Muscle of leg (tissue), 11 donors: ENCODE measurements around the gene DEF6. TPM values are rescaled to one million over a fixed set of nuclear protein-coding genes. Genes with fewer than 3 reads are reported as not detected.

Experiments used
- DNase-seq: peaks from one replicate; pipeline ENCODE4 v3.0.0; 2013
- H3K27ac ChIP-seq: one replicate; pipeline ENCODE4 v1.5.1; 2013; ENCODE audit warnings: mild to moderate bottlenecking, low read length, control low read depth
- H3K27me3 ChIP-seq: one replicate; pipeline ENCODE4 v1.6.1; 2013; ENCODE audit warnings: low read length; ENCODE audit not compliant: control insufficient read depth, insufficient read depth
- H3K36me3 ChIP-seq: one replicate; pipeline ENCODE4 v1.6.1; 2013; ENCODE audit warnings: low read length; ENCODE audit not compliant: control insufficient read depth, insufficient read depth
- H3K4me1 ChIP-seq: one replicate; pipeline ENCODE4 v1.6.1; 2013; ENCODE audit warnings: low read length; ENCODE audit not compliant: control insufficient read depth, insufficient read depth
- H3K4me3 ChIP-seq: one replicate; pipeline ENCODE4 v1.5.1; 2013; ENCODE audit warnings: low read length, control low read depth
- H3K9me3 ChIP-seq: replicated peaks from 2 replicates; pipeline ENCODE4 v1.6.1; 2013; ENCODE audit warnings: low read depth, low read length; ENCODE audit not compliant: control insufficient read depth
- WGBS: methylation state at CpG from one replicate; pipeline ENCODE4 v1.1.5; 2013; ENCODE audit warnings: missing lambda C conversion rate; ENCODE audit not compliant: insufficient coverage; 5-methylcytosine and 5-hydroxymethylcytosine counted together
- polyA plus RNA-seq, 8 donors: library from polyadenylated mRNA; unstranded; fragments of 120-200 nt; gene quantifications; one replicate each; pipeline versions ENCODE4 v1.2.1 to v1.2.3, GENCODE V29; 2013; ENCODE audit warnings: inconsistent platforms in 1 of 8, low replicate concordance in 1 of 8; ENCODE audit not compliant: insufficient read length in 8 of 8, insufficient read depth in 1 of 8
- total RNA-seq: library from RNA; stranded (reverse); fragments of 120-200 nt; gene quantifications from one replicate; pipeline ENCODE4 v1.2.4, GENCODE V29; 2013

The DEF6 gene
- total and polyA plus RNA-seq, 9 donors, result 4.7 to 8.4 (median 6.1) TPM

DNA sequence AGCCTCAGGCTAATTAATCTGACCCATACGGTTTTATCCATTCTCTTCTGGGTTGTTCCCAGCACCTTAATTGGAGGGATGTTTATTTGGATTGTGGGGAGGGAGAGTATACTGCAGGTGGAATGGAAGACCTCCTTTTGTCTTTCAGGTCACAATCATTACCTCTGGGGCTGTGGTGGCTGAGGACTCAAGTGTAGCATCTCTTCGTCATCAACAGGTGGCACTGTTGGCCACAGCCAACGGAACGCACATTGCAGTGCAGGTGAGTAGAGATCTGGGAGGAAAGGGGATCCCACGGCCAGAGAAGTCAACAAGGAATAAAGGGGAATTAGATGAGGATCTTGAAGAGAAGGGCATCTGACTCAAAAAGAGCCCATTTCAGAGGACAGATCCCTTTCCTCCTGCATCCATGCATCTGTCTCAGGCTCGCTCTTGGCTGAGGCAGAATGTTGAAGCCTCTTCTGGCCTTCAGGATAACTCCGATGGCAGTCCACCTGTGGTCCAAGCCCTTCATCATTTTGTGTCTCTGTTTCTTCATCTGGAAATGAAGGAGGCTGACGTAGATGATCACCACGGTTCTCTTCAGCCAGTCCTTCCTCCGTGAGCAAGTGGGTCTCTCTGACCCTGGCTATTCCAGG, 3.2 kb upstream of the DEF6 start:
- H3K36me3 ChIP-seq, result peaks cover 69% of the 10 kb centered on the region
- H3K27ac ChIP-seq, result no peak overlapping the region
- no peak for DNase-seq
- 52% methylated on average over 8 of the region's 10 CpGs for WGBS
- H3K4me1 ChIP-seq, result peaks cover 18% of the 10 kb centered on the region
- no peaks in the 10 kb centered on the region for H3K27me3 ChIP-seq
- H3K4me3 ChIP-seq, result no peak overlapping the region
- no peaks in the 10 kb centered on the region for H3K9me3 ChIP-seq

DNA sequence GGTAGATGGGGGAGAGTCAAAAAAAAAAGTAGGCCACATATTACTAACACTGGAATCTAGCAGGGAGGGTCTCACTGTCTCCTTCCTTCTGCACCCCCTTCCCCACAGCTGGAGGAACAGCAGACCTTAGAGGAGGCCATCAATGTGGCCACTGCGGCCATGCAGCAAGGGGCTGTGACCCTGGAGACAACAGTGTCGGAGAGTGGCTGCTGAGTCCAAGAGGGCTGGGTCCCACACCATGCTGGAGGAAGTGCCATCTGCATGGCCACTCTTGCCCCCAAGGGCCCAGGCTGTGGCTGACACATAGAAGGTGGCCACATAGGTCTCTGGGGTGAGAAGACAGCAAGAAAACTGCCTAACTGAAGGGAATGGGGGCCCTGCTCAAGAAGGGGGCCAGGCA, 2.6 kb upstream of the DEF6 start:
- DNase-seq, result no peak
- WGBS, result 77% methylated on average over 2 of the region's 2 CpGs
- H3K4me3 ChIP-seq, result no peak overlapping the region
- peaks cover 63% of the 10 kb centered on the region for H3K36me3 ChIP-seq
- peaks cover 18% of the 10 kb centered on the region for H3K4me1 ChIP-seq
- no peaks in the 10 kb centered on the region for H3K9me3 ChIP-seq
- H3K27me3 ChIP-seq, result no peaks in the 10 kb centered on the region
- H3K27ac ChIP-seq, result no peak overlapping the region

GRCh38 chr6:35295521-35296315, 1.9 kb upstream of the DEF6 start:
- peaks cover 18% of the 10 kb centered on the region for H3K4me1 ChIP-seq
- no peak overlapping the region for H3K4me3 ChIP-seq
- 62% methylated on average over 2 of the region's 3 CpGs for WGBS
- H3K27ac ChIP-seq, result no peak overlapping the region
- DNase-seq, result no peak
- H3K27me3 ChIP-seq, result no peaks in the 10 kb centered on the region
- H3K9me3 ChIP-seq, result no peaks in the 10 kb centered on the region
- H3K36me3 ChIP-seq, result peaks cover 57% of the 10 kb centered on the region

DNA sequence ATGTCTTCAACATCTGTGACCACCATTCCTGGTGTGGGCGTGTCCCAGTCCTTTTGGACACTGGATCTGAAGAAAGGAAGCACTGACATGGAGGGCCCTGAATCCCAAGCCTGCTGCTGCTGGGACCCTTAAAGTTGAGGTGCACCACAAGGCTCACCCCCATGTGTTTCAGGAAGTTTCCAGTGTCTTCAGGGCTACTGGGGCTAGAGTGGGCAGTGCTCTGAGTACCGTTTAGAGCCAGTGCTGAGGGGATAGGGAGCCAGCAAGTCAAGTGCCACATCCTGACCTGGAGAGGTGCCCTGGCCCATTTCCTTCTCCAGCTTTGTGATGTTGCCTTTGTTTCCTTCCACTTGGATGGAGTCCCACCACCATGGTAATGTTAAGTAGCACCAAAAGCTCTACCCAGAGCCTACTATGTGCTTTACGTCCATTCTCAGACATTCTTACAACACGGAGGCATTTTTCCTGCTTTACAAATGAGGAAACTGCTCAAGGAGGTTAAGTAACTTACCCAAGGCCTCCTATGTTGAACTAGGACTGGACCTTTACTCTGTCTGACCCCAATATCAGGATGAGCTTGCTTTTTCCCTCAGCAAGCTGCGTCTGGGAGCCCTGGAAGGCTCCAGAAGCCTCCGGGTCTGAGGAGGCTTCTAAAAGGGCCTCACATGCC, 552 bp upstream of the DEF6 start:
- Histone ChIP-seq H3K4me1 (peaks cover 18% of the 10 kb centered on the region), H3K27ac (peak overlapping the region; percentile 60), H3K36me3 (peaks cover 43% of the 10 kb centered on the region), H3K27me3 (no peaks in the 10 kb centered on the region), H3K9me3 (no peaks in the 10 kb centered on the region), H3K4me3 (peak overlapping the region; percentile 59)
- 31% methylated on average over 6 of the region's 6 CpGs for WGBS
- no peak for DNase-seq

DNA sequence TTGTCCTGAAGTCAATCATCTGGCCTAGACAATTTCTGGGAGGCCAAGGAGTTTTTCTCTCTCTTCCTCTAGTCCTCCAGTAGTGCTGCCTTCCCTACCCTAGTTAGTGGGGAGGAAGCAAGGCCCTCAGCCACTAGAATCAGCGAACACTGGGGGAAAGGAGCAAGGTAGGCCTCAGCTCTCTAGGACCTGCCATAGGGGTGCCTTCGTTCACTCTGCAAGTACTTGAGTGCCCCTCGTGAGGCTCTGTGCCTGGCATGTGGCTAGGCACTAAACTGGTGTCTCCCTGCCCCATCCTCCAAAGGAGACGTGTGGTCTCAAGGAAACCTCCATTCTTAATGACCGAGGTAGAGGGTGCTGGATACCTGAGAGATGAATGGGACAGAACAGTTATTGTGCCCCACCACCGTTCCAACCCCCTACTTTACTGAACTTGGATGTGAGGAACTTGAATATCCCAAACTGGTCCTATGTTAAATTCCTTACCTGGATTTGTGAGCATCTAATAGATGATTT, 1.1 kb downstream of the DEF6 start:
- no peaks in the 10 kb centered on the region for H3K27me3 ChIP-seq
- H3K4me1 ChIP-seq, result peaks cover 18% of the 10 kb centered on the region
- DNase-seq, result no peak
- 88% methylated on average over 1 of the region's 6 CpGs for WGBS
- peaks cover 29% of the 10 kb centered on the region for H3K36me3 ChIP-seq
- H3K4me3 ChIP-seq, result peak overlapping the region; percentile 59
- peak overlapping the region; percentile 42 for H3K27ac ChIP-seq
- H3K9me3 ChIP-seq, result no peaks in the 10 kb centered on the region

GRCh38 chr6:35299674-35300073, 2.1 kb downstream of the DEF6 start:
- H3K9me3 ChIP-seq, result no peaks in the 10 kb centered on the region
- no peaks in the 10 kb centered on the region for H3K27me3 ChIP-seq
- H3K4me3 ChIP-seq, result peak overlapping the region; percentile 10
- no peak overlapping the region for H3K27ac ChIP-seq
- DNase-seq, result peak; percentile 55
- H3K36me3 ChIP-seq, result peaks cover 21% of the 10 kb centered on the region
- WGBS, result 80% methylated on average over 4 of the region's 4 CpGs
- peaks cover 18% of the 10 kb centered on the region for H3K4me1 ChIP-seq

GRCh38 chr6:35300848-35301247, 3.2 kb downstream of the DEF6 start:
- no peak overlapping the region for H3K27ac ChIP-seq
- no peak for DNase-seq
- H3K9me3 ChIP-seq, result no peaks in the 10 kb centered on the region
- no peak overlapping the region for H3K4me3 ChIP-seq
- no peaks in the 10 kb centered on the region for H3K27me3 ChIP-seq
- H3K4me1 ChIP-seq, result peaks cover 18% of the 10 kb centered on the region
- peaks cover 9% of the 10 kb centered on the region for H3K36me3 ChIP-seq

DNA sequence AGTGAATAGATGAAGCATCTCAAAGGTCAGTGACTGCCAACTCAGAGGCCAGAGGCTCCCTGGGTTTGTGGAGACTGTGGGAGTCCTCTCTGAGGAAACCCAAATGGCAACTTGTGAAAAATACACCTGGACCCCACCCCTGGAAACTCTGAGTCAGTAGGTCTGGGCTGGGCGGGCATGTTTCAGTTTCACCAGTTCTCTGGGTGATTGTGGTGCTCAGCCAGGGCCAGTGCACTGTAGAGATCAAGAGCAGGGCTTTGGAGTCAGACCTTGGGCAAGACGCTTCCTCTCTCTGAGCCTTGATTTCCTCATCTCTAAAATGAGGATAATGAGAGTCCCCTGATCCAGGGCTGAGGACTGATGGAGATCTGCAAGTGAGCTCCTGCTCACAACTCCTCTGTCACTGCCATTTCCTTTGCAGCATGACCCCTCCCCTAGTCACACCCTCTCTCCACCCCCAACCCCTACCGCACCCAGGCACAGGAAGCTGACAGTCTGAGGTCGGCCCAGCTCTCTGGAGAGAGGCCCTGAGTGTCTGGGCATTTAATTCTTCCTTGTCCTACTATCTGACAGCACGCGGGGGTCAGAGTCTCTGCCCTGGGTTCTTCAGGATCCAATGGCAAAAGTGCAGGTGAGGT, 5.1 kb downstream of the DEF6 start:
- no peak overlapping the region for H3K4me3 ChIP-seq
- H3K36me3 ChIP-seq, result no peaks in the 10 kb centered on the region
- WGBS, result 41% methylated on average over 4 of the region's 6 CpGs
- H3K27me3 ChIP-seq, result no peaks in the 10 kb centered on the region
- peak; percentile 31 for DNase-seq
- H3K4me1 ChIP-seq, result peaks cover 5% of the 10 kb centered on the region
- H3K27ac ChIP-seq, result no peak overlapping the region
- no peaks in the 10 kb centered on the region for H3K9me3 ChIP-seq

- H3K9me3 ChIP-seq, result no peaks in the 10 kb centered on the region
- no peaks in the 10 kb centered on the region for H3K36me3 ChIP-seq
- WGBS, result 80% methylated on average over 1 of the region's 1 CpG
- no peak for DNase-seq
- no peaks in the 10 kb centered on the region for H3K4me1 ChIP-seq
- no peak overlapping the region for H3K27ac ChIP-seq
- no peak overlapping the region for H3K4me3 ChIP-seq
- H3K27me3 ChIP-seq, result no peaks in the 10 kb centered on the region
Observed at GRCh38 chr6:35304299-35304698, 6.7 kb downstream of the DEF6 start.

DNA sequence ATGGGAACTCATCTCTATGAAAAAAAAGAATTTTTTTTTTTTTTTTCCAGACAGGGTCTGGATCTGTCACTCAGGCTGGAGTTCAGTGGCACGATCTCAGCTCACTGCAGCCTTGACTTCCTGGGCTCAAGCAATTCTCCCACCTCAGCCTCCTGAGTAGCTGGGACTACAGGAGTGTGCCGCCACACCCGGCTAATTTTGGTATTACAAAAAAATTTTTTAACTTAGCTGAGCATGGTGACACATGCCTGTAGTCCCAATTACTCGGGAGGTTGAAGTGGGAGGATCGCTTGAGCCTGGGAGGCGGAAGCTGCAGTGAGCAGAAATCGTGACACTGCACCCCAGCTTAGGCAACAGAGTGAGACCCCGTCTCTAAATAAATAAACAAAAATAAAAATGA, 7.5 kb downstream of the DEF6 start:
- Histone ChIP-seq H3K9me3 (no peaks in the 10 kb centered on the region), H3K36me3 (no peaks in the 10 kb centered on the region), H3K4me1 (no peaks in the 10 kb centered on the region), H3K27me3 (no peaks in the 10 kb centered on the region), H3K4me3 (no peak overlapping the region), H3K27ac (no peak overlapping the region)
- no peak for DNase-seq
- no CpG with 5 or more reads among the region's 8 CpGs for WGBS
